Measurements from ENCODE around the gene ADAMTS12. TPM values are rescaled to one million over a fixed set of nuclear protein-coding genes. Genes with fewer than 3 reads are reported as not detected.

ADAMTS12 gene
- total and polyA plus RNA-seq, 9 of the 15 experiments (the other 6 are each of a cell fraction or from before 2014, with no cell fraction given): 0.11 TPM; not detected in 8

DNA sequence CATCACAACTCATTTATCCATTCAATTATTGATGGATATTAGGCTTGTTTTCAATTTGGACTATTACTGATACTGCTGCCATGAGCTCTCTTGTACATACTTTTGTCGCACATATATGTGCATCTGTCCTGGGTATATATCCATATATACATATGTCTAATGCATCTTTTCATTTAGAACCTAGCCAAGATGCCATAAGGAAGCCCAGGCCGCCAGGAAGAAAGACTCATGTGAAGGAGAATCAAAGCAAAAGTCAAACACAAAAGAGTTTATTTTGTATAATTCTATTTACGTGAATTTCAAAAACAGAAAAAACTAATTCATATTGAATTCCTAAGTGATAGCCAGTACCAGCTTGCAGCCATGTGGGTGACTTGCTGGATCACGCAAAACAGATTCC, 79.0 kb downstream of the ADAMTS12 start:
- no peaks in the 10 kb centered on the region for H3K4me1 ChIP-seq (replicated peaks in 1 of 2; ENCODE audit: control insufficient read depth in 2 of 2, insufficient read depth in 2 of 2, low read length in 2 of 2)
- H4K20me1 ChIP-seq (replicated peaks; ENCODE audit: control insufficient read depth, insufficient read depth, low read length): no peaks in the 10 kb centered on the region
- ChIA-PET POLR2A (no interaction called here), CTCF (ENCODE audit: low intra/inter-chr PET ratio) (no interaction called here)
- BruUV-seq (replicated peaks): no TSS peak
- no peaks in the 10 kb centered on the region for H3K9me1 ChIP-seq (ENCODE audit: control insufficient read depth, insufficient read depth, low read length)
- H3K27ac ChIP-seq (ENCODE audit: extremely low read depth, low read depth, low read length): no peak overlapping the region
- no peak overlapping the region for H3K4me3 ChIP-seq
- TF ChIP-seq, protein P1, sequence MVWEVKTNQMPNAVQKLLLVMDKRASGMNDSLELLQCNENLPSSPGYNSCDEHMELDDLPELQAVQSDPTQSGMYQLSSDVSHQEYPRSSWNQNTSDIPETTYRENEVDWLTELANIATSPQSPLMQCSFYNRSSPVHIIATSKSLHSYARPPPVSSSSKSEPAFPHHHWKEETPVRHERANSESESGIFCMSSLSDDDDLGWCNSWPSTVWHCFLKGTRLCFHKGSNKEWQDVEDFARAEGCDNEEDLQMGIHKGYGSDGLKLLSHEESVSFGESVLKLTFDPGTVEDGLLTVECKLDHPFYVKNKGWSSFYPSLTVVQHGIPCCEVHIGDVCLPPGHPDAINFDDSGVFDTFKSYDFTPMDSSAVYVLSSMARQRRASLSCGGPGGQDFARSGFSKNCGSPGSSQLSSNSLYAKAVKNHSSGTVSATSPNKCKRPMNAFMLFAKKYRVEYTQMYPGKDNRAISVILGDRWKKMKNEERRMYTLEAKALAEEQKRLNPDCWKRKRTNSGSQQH (CRISPR knock-in tag; IDR thresholded peaks at IDR 0.05): no peak
- TF ChIP-seq, protein P2, sequence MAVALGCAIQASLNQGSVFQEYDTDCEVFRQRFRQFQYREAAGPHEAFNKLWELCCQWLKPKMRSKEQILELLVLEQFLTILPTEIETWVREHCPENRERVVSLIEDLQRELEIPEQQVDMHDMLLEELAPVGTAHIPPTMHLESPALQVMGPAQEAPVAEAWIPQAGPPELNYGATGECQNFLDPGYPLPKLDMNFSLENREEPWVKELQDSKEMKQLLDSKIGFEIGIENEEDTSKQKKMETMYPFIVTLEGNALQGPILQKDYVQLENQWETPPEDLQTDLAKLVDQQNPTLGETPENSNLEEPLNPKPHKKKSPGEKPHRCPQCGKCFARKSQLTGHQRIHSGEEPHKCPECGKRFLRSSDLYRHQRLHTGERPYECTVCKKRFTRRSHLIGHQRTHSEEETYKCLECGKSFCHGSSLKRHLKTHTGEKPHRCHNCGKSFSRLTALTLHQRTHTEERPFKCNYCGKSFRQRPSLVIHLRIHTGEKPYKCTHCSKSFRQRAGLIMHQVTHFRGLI (CRISPR knock-in tag; IDR thresholded peaks at IDR 0.05): no peak
- TF ChIP-seq NFIX (CRISPR knock-in tag; IDR thresholded peaks at IDR 0.05; ENCODE audit: low read depth) (no peak), SNRNP70 (optimal IDR thresholded peaks at IDR 0.05; ENCODE audit: low read depth, low read length) (no peak), PRPF4 (IDR thresholded peaks at IDR 0.05; ENCODE audit: insufficient read depth, low read depth, low read length, poor library complexity, severe bottlenecking) (no peak), NR2F6 (CRISPR knock-in tag; IDR thresholded peaks at IDR 0.05) (no peak), MIER1 (IDR thresholded peaks at IDR 0.05; ENCODE audit: low read depth) (no peak), ADNP (tag; IDR thresholded peaks at IDR 0.05) (no peak)
- no peak overlapping the region for H2AFZ ChIP-seq (ENCODE audit: low read depth, low read length)
- intact Hi-C loops (cut with micrococcal nuclease): no loop called here
- no peak overlapping the region for H3K9ac ChIP-seq (ENCODE audit: insufficient read depth in 1 of 2, low read depth in 2 of 2, low read length in 2 of 2)
- H3K27me3 ChIP-seq (ENCODE audit: control insufficient read depth in 2 of 2, insufficient read depth in 2 of 2, low read length in 2 of 2): no peaks in the 10 kb centered on the region; a peak in 1 of 5 replicates
- WGBS (ENCODE audit: insufficient coverage, low coverage, missing lambda C conversion rate): 0% methylated on average over 4 of the region's 4 CpGs
- in situ Hi-C loops (cut with MboI): no loop called here
- H3K79me2 ChIP-seq (ENCODE audit: control insufficient read depth, insufficient read depth, low read length): no peaks in the 10 kb centered on the region
- no peak for DNase-seq (ENCODE audit: extremely low read depth in 1 of 4, low spot score in 3 of 4)
- H3K4me2 ChIP-seq (ENCODE audit: insufficient read depth, low read length): no peak overlapping the region
- ATAC-seq: no peak
- no peaks in the 10 kb centered on the region for H3K9me3 ChIP-seq (replicated peaks; ENCODE audit: control insufficient read depth, insufficient read depth, low read depth, low read length)
- H3K36me3 ChIP-seq (ENCODE audit: control insufficient read depth, insufficient read depth, low read length): no peaks in the 10 kb centered on the region
- FAIRE-seq: no peak
